ENCODE data around the gene FAM20B. TPM values are rescaled to one million over a fixed set of nuclear protein-coding genes. Genes with fewer than 3 reads are reported as not detected.

FAM20B gene
- total and polyA plus RNA-seq, 2 of the 13 experiments (the other 11 are each of a cell fraction or from before 2014, with no cell fraction given) = 13.8 to 26.9 TPM

DNA sequence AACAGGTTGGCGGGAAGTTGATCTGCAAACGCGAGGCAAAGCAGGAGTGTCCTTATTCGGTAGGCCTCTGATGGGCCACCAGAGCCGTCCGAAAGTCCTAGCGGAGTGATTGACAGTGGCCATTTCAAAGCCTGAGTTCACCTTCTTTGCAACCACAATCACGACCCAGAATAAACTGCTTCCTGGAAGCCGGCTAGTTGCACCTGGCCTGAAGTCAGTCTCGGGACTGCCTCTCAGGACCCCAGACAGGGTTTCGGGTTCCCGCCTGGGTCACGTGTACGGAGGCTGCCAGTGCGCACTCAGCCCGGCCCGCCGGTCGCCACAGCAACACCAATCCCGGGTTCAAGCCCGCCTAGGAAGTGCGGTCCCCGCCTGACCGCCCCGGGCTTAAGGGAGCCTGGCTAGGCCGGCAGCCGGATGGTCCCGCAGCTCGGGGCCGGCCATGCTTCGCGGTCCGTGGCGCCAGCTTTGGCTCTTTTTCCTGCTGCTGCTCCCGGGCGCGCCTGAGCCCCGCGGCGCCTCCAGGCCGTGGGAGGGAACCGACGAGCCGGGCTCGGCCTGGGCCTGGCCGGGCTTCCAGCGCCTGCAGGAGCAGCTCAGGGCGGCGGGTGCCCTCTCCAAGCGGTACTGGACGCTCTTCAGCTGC, 56.1 kb downstream of the FAM20B start, which contains the start of gene TOR3A (continued):
- TF ChIP-seq ZNF574 (CRISPR knock-in tag; IDR thresholded peaks at IDR 0.05) = peak; percentile 79
- TF ChIP-seq RFX3 (CRISPR knock-in tag; IDR thresholded peaks at IDR 0.05) = peak; percentile 88
- TF ChIP-seq TOPORS (CRISPR knock-in tag; IDR thresholded peaks at IDR 0.05) = peak; percentile 93
- TF ChIP-seq ZNF225 (CRISPR knock-in tag; IDR thresholded peaks at IDR 0.05) = peak; percentile 38; the same call in 1 of the 2 replicates
- TF ChIP-seq GATAD1 (CRISPR knock-in tag; IDR thresholded peaks at IDR 0.05) = peak; percentile 60
- 0 out of 2 replicates have a peak, but pooled peaks have one; percentile 48 for TF ChIP-seq ZNF143 (CRISPR knock-in tag; IDR thresholded peaks at IDR 0.05)
- TF ChIP-seq ZBTB8A (CRISPR knock-in tag; IDR thresholded peaks at IDR 0.05; ENCODE audit: borderline replicate concordance, low read depth) = peak; percentile 71; the same call in 1 of the 2 replicates
- peak; percentile 82 for TF ChIP-seq TAF1 (CRISPR knock-in tag; IDR thresholded peaks at IDR 0.05)
- TF ChIP-seq POLR2AphosphoS5 (IDR thresholded peaks at IDR 0.05; ENCODE audit: low read depth, low read length) = peak; percentile 67
- TF ChIP-seq TCF12 (IDR thresholded peaks at IDR 0.05) = no peak
- TF ChIP-seq TCF12 (CRISPR knock-in tag; IDR thresholded peaks at IDR 0.05) = 0 out of 2 replicates have a peak, but pooled peaks have one; percentile 40
- peak; percentile 65; the same call in 1 of the 2 replicates for TF ChIP-seq RAD51 (IDR thresholded peaks at IDR 0.05; ENCODE audit: borderline replicate concordance)
- 0 out of 2 replicates have a peak, but pooled peaks have one; percentile 52 for TF ChIP-seq ATF2 (CRISPR knock-in tag; IDR thresholded peaks at IDR 0.05)
- TF ChIP-seq ZNF761 (CRISPR knock-in tag; conservative IDR thresholded peaks at IDR 0.05) = no peak
- peak; percentile 98; the same call in 1 of the 2 replicates for TF ChIP-seq ZNF709 (CRISPR knock-in tag; IDR thresholded peaks at IDR 0.05)
- TF ChIP-seq ESRRA (CRISPR knock-in tag; IDR thresholded peaks at IDR 0.05; ENCODE audit: low read depth) = no peak
- TF ChIP-seq MZF1 (CRISPR knock-in tag; IDR thresholded peaks at IDR 0.05; ENCODE audit: borderline replicate concordance) = no peak
- peak; percentile 65; the same call in 1 of the 2 replicates for TF ChIP-seq TSC22D2 (CRISPR knock-in tag; IDR thresholded peaks at IDR 0.05; ENCODE audit: borderline replicate concordance)
- TF ChIP-seq NRL (CRISPR knock-in tag; IDR thresholded peaks at IDR 0.05; ENCODE audit: borderline replicate concordance) = no peak; the same call in 1 of the 2 replicates
- no peak for TF ChIP-seq REXO4 (CRISPR knock-in tag; IDR thresholded peaks at IDR 0.05; ENCODE audit: borderline replicate concordance)
- peak; percentile 81 for TF ChIP-seq POLR2G (IDR thresholded peaks at IDR 0.05; ENCODE audit: low read depth, low read length)
- peak; percentile 48; the same call in 1 of the 2 replicates for TF ChIP-seq ETV5 (CRISPR knock-in tag; IDR thresholded peaks at IDR 0.05; ENCODE audit: borderline replicate concordance)
- no peak for TF ChIP-seq ZNF576 (CRISPR knock-in tag; IDR thresholded peaks at IDR 0.05)
- peak; percentile 65 for TF ChIP-seq SALL2 (CRISPR knock-in tag; IDR thresholded peaks at IDR 0.05)
- peak; percentile 72; the same call in 1 of the 2 replicates for TF ChIP-seq BRCA1 (CRISPR knock-in tag; IDR thresholded peaks at IDR 0.05)
- TF ChIP-seq NFE2L2 (IDR thresholded peaks at IDR 0.05; ENCODE audit: low read length) = no peak
